Gastroesophageal sphincter (tissue), 4 donors: ENCODE results near the gene NFASC. TPM values are rescaled to one million over a fixed set of nuclear protein-coding genes. Genes with fewer than 3 reads are reported as not detected.

Experiments
- ATAC-seq: fragments of 150-250 bp; one replicate; pipeline ENCODE4 v1.9.1; 2016; ENCODE audit warnings: mild to moderate bottlenecking, moderate library complexity
- H3K27ac ChIP-seq, 4 donors: fragments of 200-600 bp; sonication (generic) in 3 of 4; 1 replicate in 3 of 4; 2 replicates in 1 of 4; pipeline ENCODE4 v1.5.1; 2016 to 2019
- H3K27me3 ChIP-seq: fragments of 200-600 bp; sonication (generic); one replicate; pipeline ENCODE4 v1.5.1; 2019
- H3K36me3 ChIP-seq, 2 donors: fragments of 200-600 bp; sonication (generic); one replicate each; pipeline ENCODE4 v1.5.1; 2019; ENCODE audit warnings: control low read depth in 1 of 2
- H3K4me1 ChIP-seq, 3 donors: fragments of 200-600 bp; sonication (generic); 1 replicate in 2 of 3; 2 replicates in 1 of 3; pipeline ENCODE4 v1.5.1; 2016 to 2019; ENCODE audit warnings: control low read depth in 2 of 3
- H3K4me3 ChIP-seq, 2 donors: fragments of 200-600 bp; sonication (generic); one replicate each; pipeline ENCODE4 v1.5.1; 2019; ENCODE audit warnings: mild to moderate bottlenecking in 1 of 2, moderate library complexity in 1 of 2
- H3K9me3 ChIP-seq, 3 donors: fragments of 200-600 bp; sonication (generic); one replicate each; pipeline ENCODE4 v1.5.1; 2017 to 2019; ENCODE audit warnings: control low read depth in 2 of 3
- EP300 ChIP-seq: sonication (generic); formaldehyde crosslinking; IDR thresholded peaks from one replicate; pipeline ENCODE4 v1.6.1; 2017; ENCODE audit warnings: antibody characterized with exemption, mild to moderate bottlenecking
- POLR2A ChIP-seq, 2 donors: fragments of 450-650 bp; IDR thresholded peaks; one replicate each; pipeline ENCODE4 v1.6.1; 2017; ENCODE audit warnings: antibody characterized with exemption in 2 of 2, mild to moderate bottlenecking in 2 of 2, moderate library complexity in 1 of 2
- POLR2AphosphoS5 ChIP-seq: sonication (generic); formaldehyde crosslinking; IDR thresholded peaks from one replicate; pipeline ENCODE4 v1.6.1; 2017; ENCODE audit warnings: antibody characterized with exemption
- WGBS, 2 donors: methylation state at CpG; one replicate each; pipeline ENCODE4 v1.1.5; 2018; ENCODE audit warnings: low coverage in 1 of 2; 5-methylcytosine and 5-hydroxymethylcytosine counted together
- total RNA-seq, 4 donors: library from RNA; depleted of rRNA; stranded (reverse); fragments of >200 nt; gene quantifications; one replicate each; pipeline ENCODE4 v1.1.0, GENCODE V29; 2016
- TF ChIP-seq, protein P1 (sequence below), 4 experiments: fragments of 200-600 bp in 2 of 4; fragments of 450-650 bp in 2 of 4; sonication (generic) in 1 of 4; IDR thresholded peaks; one replicate each; pipeline ENCODE4 v1.5.1; 2017 to 2019; ENCODE audit warnings: antibody characterized with exemption in 4 of 4, mild to moderate bottlenecking in 2 of 4, moderate library complexity in 2 of 4

Gene NFASC
- total RNA-seq, 4 donors from 2014 or later: 39.0 to 121 (median 54.5) TPM

- 94% methylated on average over 3 of the region's 6 CpGs; no CpG with 5 or more reads in 1 of the 2 donors for WGBS, 2 donors
- no peak for ATAC-seq
- H3K36me3 ChIP-seq: no peaks in the 10 kb centered on the region
- H3K9me3 ChIP-seq: no peaks in the 10 kb centered on the region
- H3K4me1 ChIP-seq: peaks cover 0 to 7% (median 0%) of the 10 kb centered on the region in 3 donors
- TF ChIP-seq, protein P1, sequence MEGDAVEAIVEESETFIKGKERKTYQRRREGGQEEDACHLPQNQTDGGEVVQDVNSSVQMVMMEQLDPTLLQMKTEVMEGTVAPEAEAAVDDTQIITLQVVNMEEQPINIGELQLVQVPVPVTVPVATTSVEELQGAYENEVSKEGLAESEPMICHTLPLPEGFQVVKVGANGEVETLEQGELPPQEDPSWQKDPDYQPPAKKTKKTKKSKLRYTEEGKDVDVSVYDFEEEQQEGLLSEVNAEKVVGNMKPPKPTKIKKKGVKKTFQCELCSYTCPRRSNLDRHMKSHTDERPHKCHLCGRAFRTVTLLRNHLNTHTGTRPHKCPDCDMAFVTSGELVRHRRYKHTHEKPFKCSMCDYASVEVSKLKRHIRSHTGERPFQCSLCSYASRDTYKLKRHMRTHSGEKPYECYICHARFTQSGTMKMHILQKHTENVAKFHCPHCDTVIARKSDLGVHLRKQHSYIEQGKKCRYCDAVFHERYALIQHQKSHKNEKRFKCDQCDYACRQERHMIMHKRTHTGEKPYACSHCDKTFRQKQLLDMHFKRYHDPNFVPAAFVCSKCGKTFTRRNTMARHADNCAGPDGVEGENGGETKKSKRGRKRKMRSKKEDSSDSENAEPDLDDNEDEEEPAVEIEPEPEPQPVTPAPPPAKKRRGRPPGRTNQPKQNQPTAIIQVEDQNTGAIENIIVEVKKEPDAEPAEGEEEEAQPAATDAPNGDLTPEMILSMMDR (IDR thresholded peaks at IDR 0.05): no peak
- TF ChIP-seq POLR2A (IDR thresholded peaks at IDR 0.05): no peak
- TF ChIP-seq EP300: no peak
- no peak for TF ChIP-seq POLR2AphosphoS5
- no peak overlapping the region for H3K27ac ChIP-seq
- no peak overlapping the region for H3K4me3 ChIP-seq
- peaks cover 62% of the 10 kb centered on the region for H3K27me3 ChIP-seq
Measured at GRCh38 chr1:205049479-205049878, 178.8 kb downstream of the NFASC start.

- Histone ChIP-seq H3K4me3 (no peak overlapping the region), H3K4me1 (no peaks in the 10 kb centered on the region), H3K27ac (no peak overlapping the region), H3K27me3 (peaks cover 29% of the 10 kb centered on the region), H3K36me3 (no peaks in the 10 kb centered on the region), H3K9me3 (no peaks in the 10 kb centered on the region)
- TF ChIP-seq, protein P1 (IDR thresholded peaks at IDR 0.05): no peak
- no peak for TF ChIP-seq POLR2A (IDR thresholded peaks at IDR 0.05)
- no peak for TF ChIP-seq EP300
- no peak for TF ChIP-seq POLR2AphosphoS5
- 85% methylated on average over 4 of the region's 11 CpGs; no CpG with 5 or more reads in 1 of the 2 donors for WGBS, 2 donors
- no peak for ATAC-seq
Measured at GRCh38 chr1:205052690-205053089, 182.0 kb downstream of the NFASC start.

- H3K4me3 ChIP-seq: no peak overlapping the region
- H3K27me3 ChIP-seq: peaks cover 23% of the 10 kb centered on the region
- H3K9me3 ChIP-seq: no peaks in the 10 kb centered on the region
- no peak overlapping the region for H3K27ac ChIP-seq
- no peak for ATAC-seq
- TF ChIP-seq, protein P1 (IDR thresholded peaks at IDR 0.05): no peak
- TF ChIP-seq POLR2A (IDR thresholded peaks at IDR 0.05) (no peak), POLR2AphosphoS5 (no peak), EP300 (no peak)
- 90 to 93% methylated on average over 5 of the region's 5 CpGs for WGBS, 2 donors
- no peaks in the 10 kb centered on the region for H3K4me1 ChIP-seq
- no peaks in the 10 kb centered on the region for H3K36me3 ChIP-seq
Measured at GRCh38 chr1:205053296-205053695, 182.6 kb downstream of the NFASC start.

GRCh38 chr1:205054013-205054412 lies 183.4 kb downstream of the NFASC start:
- Histone ChIP-seq H3K9me3 (no peaks in the 10 kb centered on the region), H3K4me3 (no peak overlapping the region), H3K27ac (no peak overlapping the region), H3K4me1 (no peaks in the 10 kb centered on the region), H3K27me3 (peaks cover 21% of the 10 kb centered on the region), H3K36me3 (no peaks in the 10 kb centered on the region)
- no peak for ATAC-seq
- TF ChIP-seq POLR2A (IDR thresholded peaks at IDR 0.05): no peak
- TF ChIP-seq, protein P1 (IDR thresholded peaks at IDR 0.05): no peak
- no peak for TF ChIP-seq EP300
- TF ChIP-seq POLR2AphosphoS5: no peak
- 5 to 100% methylated on average over 1 to 3 of the region's 7 CpGs for WGBS, 2 donors

GRCh38 chr1:205056188-205056611 lies 185.5 kb downstream of the NFASC start:
- no peak overlapping the region for H3K4me3 ChIP-seq
- no peaks in the 10 kb centered on the region for H3K9me3 ChIP-seq
- no peak overlapping the region for H3K27ac ChIP-seq
- H3K4me1 ChIP-seq: peaks cover 0 to 2% (median 0%) of the 10 kb centered on the region in 3 donors
- TF ChIP-seq, protein P1 (IDR thresholded peaks at IDR 0.05): no peak
- TF ChIP-seq POLR2A (IDR thresholded peaks at IDR 0.05) (no peak), POLR2AphosphoS5 (no peak), EP300 (no peak)
- WGBS, 2 donors: 100% methylated on average over 1 of the region's 13 CpGs; no CpG with 5 or more reads in 1 of the 2 donors
- H3K36me3 ChIP-seq: no peaks in the 10 kb centered on the region
- no peak for ATAC-seq
- peaks cover 21% of the 10 kb centered on the region for H3K27me3 ChIP-seq
